Mesenchymal stem cell (in vitro differentiated cells and primary cell): ENCODE measurements around the gene NME7.

Experiments
- DNase-seq: peaks from one replicate; pipeline ENCODE4 v3.0.0-alpha.2; 2013
- H2AFZ ChIP-seq: one replicate; pipeline ENCODE4 v1.6.1; 2013; ENCODE audit warnings: low read depth, mild to moderate bottlenecking, control low read depth, inconsistent platforms, low read length, moderate library complexity
- H2AK5ac ChIP-seq: 2 replicates; pipeline ENCODE4 v1.6.1; 2013; ENCODE audit warnings: low read length, moderate library complexity, mild to moderate bottlenecking, inconsistent platforms; ENCODE audit not compliant: severe bottlenecking
- H2BK120ac ChIP-seq: one replicate; pipeline ENCODE4 v1.6.1; 2013; ENCODE audit warnings: low read depth, mild to moderate bottlenecking, inconsistent platforms, low read length, moderate library complexity
- H2BK12ac ChIP-seq, 2 experiments: one replicate each; pipeline ENCODE4 v1.6.1; 2013; ENCODE audit warnings: inconsistent platforms in 2 of 2, low read length in 2 of 2, mild to moderate bottlenecking in 2 of 2, moderate library complexity in 2 of 2, control low read depth in 1 of 2
- H2BK15ac ChIP-seq: one replicate; pipeline ENCODE4 v1.6.1; 2013; ENCODE audit warnings: mild to moderate bottlenecking, low read depth, inconsistent platforms; ENCODE audit not compliant: poor library complexity, severe bottlenecking
- H2BK5ac ChIP-seq: 2 replicates; pipeline ENCODE4 v1.6.1; 2013; ENCODE audit warnings: low read depth, mild to moderate bottlenecking, low read length, control low read depth, inconsistent platforms; ENCODE audit not compliant: poor library complexity, severe bottlenecking
- H3K14ac ChIP-seq, 2 experiments: one replicate each; pipeline ENCODE4 v1.6.1; 2013; ENCODE audit warnings: inconsistent platforms in 2 of 2, low read length in 2 of 2, control low read depth in 1 of 2, mild to moderate bottlenecking in 1 of 2, moderate library complexity in 1 of 2
- H3K18ac ChIP-seq, 2 experiments: one replicate each; pipeline ENCODE4 v1.6.1; 2013; ENCODE audit warnings: inconsistent platforms in 2 of 2, low read length in 2 of 2, control low read depth in 1 of 2, low read depth in 1 of 2, mild to moderate bottlenecking in 1 of 2
- H3K23ac ChIP-seq, 2 experiments: one replicate each; pipeline ENCODE4 v1.6.1; 2013; ENCODE audit warnings: inconsistent platforms in 2 of 2, low read length in 2 of 2, mild to moderate bottlenecking in 2 of 2, moderate library complexity in 2 of 2, control low read depth in 1 of 2
- H3K27ac ChIP-seq: 2 replicates; pipeline ENCODE4 v1.5.1; 2013; ENCODE audit warnings: mild to moderate bottlenecking, moderate library complexity, low read length, control low read depth, inconsistent platforms; ENCODE audit not compliant: poor library complexity, severe bottlenecking
- H3K27me3 ChIP-seq, 2 experiments: 2 replicates each; pipeline versions ENCODE4 v1.6.1 to v1.7.0; 2013; ENCODE audit warnings: low read length in 2 of 2, mild to moderate bottlenecking in 2 of 2, moderate library complexity in 2 of 2, control low read depth in 1 of 2, inconsistent platforms in 1 of 2; ENCODE audit not compliant: control insufficient read depth in 1 of 2, insufficient read depth in 1 of 2
- H3K36me3 ChIP-seq, 2 experiments: 2 replicates each; pipeline versions ENCODE4 v1.6.1 to v1.7.0; 2013; ENCODE audit warnings: low read length in 2 of 2, control low read depth in 1 of 2, inconsistent platforms in 1 of 2, low read depth in 1 of 2, mild to moderate bottlenecking in 1 of 2; ENCODE audit not compliant: insufficient read depth in 2 of 2, control insufficient read depth in 1 of 2
- H3K4ac ChIP-seq, 2 experiments: one replicate each; pipeline ENCODE4 v1.6.1; 2013; ENCODE audit warnings: inconsistent platforms in 2 of 2, low read length in 2 of 2, mild to moderate bottlenecking in 2 of 2, moderate library complexity in 2 of 2, control low read depth in 1 of 2, low read depth in 1 of 2
- H3K4me1 ChIP-seq: 2 replicates; pipeline ENCODE4 v1.6.1; 2013; ENCODE audit warnings: low read depth, low read length, control low read depth; ENCODE audit not compliant: control insufficient read depth, insufficient read depth
- H3K4me2 ChIP-seq: 2 replicates; pipeline ENCODE4 v1.6.1; 2013; ENCODE audit warnings: low read length, mild to moderate bottlenecking, inconsistent platforms; ENCODE audit not compliant: poor library complexity, severe bottlenecking
- H3K4me3 ChIP-seq, 2 experiments: 2 replicates each; pipeline versions ENCODE4 v1.5.1 to v1.7.0; 2013; ENCODE audit warnings: low read length in 2 of 2, mild to moderate bottlenecking in 2 of 2, control low read depth in 1 of 2, low read depth in 1 of 2; ENCODE audit not compliant: insufficient read depth in 1 of 2
- H3K79me1 ChIP-seq: replicated peaks from 2 replicates; pipeline ENCODE4 v1.6.1; 2013; ENCODE audit warnings: mild to moderate bottlenecking, control low read depth, low read length, inconsistent platforms; ENCODE audit not compliant: poor library complexity, severe bottlenecking
- H3K9ac ChIP-seq: 2 replicates; pipeline ENCODE4 v1.7.0; 2013; ENCODE audit warnings: mild to moderate bottlenecking, low read length, moderate library complexity
- H3K9me3 ChIP-seq: 2 replicates; pipeline ENCODE4 v1.7.0; 2013; ENCODE audit warnings: mild to moderate bottlenecking, low read length; ENCODE audit not compliant: control insufficient read depth
- H4K8ac ChIP-seq: one replicate; pipeline ENCODE4 v1.6.1; 2013; ENCODE audit warnings: inconsistent platforms, mild to moderate bottlenecking, low read length, moderate library complexity
- H4K91ac ChIP-seq: one replicate; pipeline ENCODE4 v1.6.1; 2013; ENCODE audit warnings: mild to moderate bottlenecking, low read length, inconsistent platforms
- WGBS: methylation state at CpG from one replicate; pipeline ENCODE4 v1.1.7; 2013; ENCODE audit warnings: mixed read lengths; 5-methylcytosine and 5-hydroxymethylcytosine counted together

The NME7 gene

DNA sequence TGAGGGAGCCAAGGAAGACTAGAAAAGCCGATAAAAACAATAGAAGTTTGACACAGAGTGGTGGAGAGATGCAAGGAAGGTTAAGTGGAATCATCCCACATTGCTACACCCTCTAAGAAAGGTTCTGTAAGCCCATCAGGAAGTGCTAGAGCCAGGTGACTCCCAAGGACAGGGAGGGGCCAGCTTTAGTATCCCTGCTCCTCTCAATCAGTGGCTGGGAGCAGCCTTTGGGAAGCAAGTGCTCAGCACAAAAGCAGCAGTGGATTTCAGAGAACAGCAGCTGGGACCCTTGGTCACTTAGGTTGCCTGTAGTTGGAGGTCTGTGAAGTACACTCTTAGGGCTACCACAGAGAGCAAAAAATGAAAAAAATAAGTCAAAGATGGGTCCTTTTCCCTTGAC is 42.5 kb downstream of the NME7 start:
- Histone ChIP-seq H3K27me3 (no peaks in the 10 kb centered on the region), H2BK12ac (no peak overlapping the region), H3K23ac (no peak overlapping the region), H3K9me3 (no peaks in the 10 kb centered on the region), H2BK15ac (no peak overlapping the region), H3K4me1 (no peaks in the 10 kb centered on the region), H2BK120ac (no peak overlapping the region), H2AFZ (no peak overlapping the region), H2AK5ac (no peak overlapping the region), H3K4me3 (no peak overlapping the region), H2BK5ac (no peak overlapping the region), H4K8ac (no peak overlapping the region), H3K27ac (no peak overlapping the region), H3K18ac (no peak overlapping the region), H4K91ac (no peak overlapping the region), H3K14ac (no peak overlapping the region), H3K9ac (no peak overlapping the region), H3K4ac (no peak overlapping the region), H3K36me3 (no peaks in the 10 kb centered on the region), H3K4me2 (no peak overlapping the region), H3K79me1 (peaks cover 8% of the 10 kb centered on the region)
- DNase-seq: no peak
- 63% methylated on average over 1 of the region's 1 CpG for WGBS

GRCh38 chr1:169322138-169322537 is 45.5 kb downstream of the NME7 start:
- H3K14ac ChIP-seq: no peak overlapping the region
- no peak overlapping the region for H4K8ac ChIP-seq
- no peaks in the 10 kb centered on the region for H3K9me3 ChIP-seq
- H3K4ac ChIP-seq: no peak overlapping the region
- no peak overlapping the region for H2AK5ac ChIP-seq
- no peak for DNase-seq
- H2BK5ac ChIP-seq: no peak overlapping the region
- WGBS: no CpG with 5 or more reads among the region's 3 CpGs
- H3K4me2 ChIP-seq: no peak overlapping the region
- H3K79me1 ChIP-seq: peaks cover 9% of the 10 kb centered on the region
- no peak overlapping the region for H2BK15ac ChIP-seq
- no peak overlapping the region for H3K23ac ChIP-seq
- H3K18ac ChIP-seq: no peak overlapping the region
- no peak overlapping the region for H3K4me3 ChIP-seq
- H3K27me3 ChIP-seq: no peaks in the 10 kb centered on the region
- H2AFZ ChIP-seq: no peak overlapping the region
- no peak overlapping the region for H2BK12ac ChIP-seq
- no peak overlapping the region for H2BK120ac ChIP-seq
- H4K91ac ChIP-seq: no peak overlapping the region
- no peak overlapping the region for H3K9ac ChIP-seq
- H3K36me3 ChIP-seq: no peaks in the 10 kb centered on the region
- no peaks in the 10 kb centered on the region for H3K4me1 ChIP-seq
- no peak overlapping the region for H3K27ac ChIP-seq

GRCh38 chr1:169321539-169321938 is 46.1 kb downstream of the NME7 start:
- H3K23ac ChIP-seq: no peak overlapping the region
- no peak overlapping the region for H3K14ac ChIP-seq

DNA sequence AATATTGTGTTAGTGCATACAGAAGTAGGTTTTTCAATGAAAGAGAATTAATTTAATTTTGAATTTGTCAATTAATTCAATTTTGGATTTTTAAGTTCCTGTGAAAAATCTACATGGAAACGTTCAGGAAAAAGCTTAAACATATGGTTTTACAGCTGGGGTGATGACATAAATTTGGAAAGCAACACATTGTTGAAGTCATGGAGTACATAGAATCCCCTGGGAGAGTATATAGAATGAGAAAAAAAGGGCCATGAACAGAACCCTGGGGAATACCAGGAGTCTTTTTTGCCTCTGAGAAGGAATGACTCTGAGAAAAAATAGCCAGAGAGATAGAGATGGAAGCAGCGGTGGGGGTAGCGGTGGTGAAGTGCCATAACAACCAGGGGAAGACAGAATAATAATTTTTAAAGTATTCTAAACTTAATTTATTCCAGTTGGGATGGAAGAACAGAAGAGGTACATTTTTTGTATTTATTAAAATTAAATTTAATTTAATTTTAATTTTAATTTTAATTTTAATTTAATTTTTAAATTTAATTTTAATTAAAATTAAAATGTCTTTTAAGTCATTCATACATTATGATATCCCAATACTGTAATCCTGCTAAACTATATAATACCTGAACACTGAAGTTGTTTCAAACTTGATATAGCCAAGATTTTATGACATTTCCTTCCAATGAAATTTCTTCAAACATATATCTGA is 48.9 kb downstream of the NME7 start:
- Histone ChIP-seq H3K79me1 (peaks cover 8% of the 10 kb centered on the region), H2AFZ (no peak overlapping the region), H3K14ac (no peak overlapping the region), H3K23ac (no peak overlapping the region), H4K8ac (no peak overlapping the region), H3K18ac (no peak overlapping the region), H3K9me3 (no peaks in the 10 kb centered on the region), H3K36me3 (no peaks in the 10 kb centered on the region), H3K4ac (no peak overlapping the region), H3K4me2 (no peak overlapping the region), H3K27me3 (no peaks in the 10 kb centered on the region), H2BK5ac (no peak overlapping the region), H3K9ac (no peak overlapping the region), H2BK12ac (no peak overlapping the region), H3K27ac (no peak overlapping the region), H2AK5ac (no peak overlapping the region), H3K4me3 (no peak overlapping the region), H3K4me1 (no peaks in the 10 kb centered on the region), H2BK120ac (no peak overlapping the region), H4K91ac (no peak overlapping the region), H2BK15ac (no peak overlapping the region)
- no peak for DNase-seq
- 86% methylated on average over 1 of the region's 3 CpGs for WGBS

More at GRCh38 chr1:169321539-169321938, 46.1 kb downstream of the NME7 start:
- no peak overlapping the region for H3K27ac ChIP-seq
- H3K4me1 ChIP-seq: no peaks in the 10 kb centered on the region
- H3K9ac ChIP-seq: no peak overlapping the region
- H3K9me3 ChIP-seq: no peaks in the 10 kb centered on the region
- H3K4me2 ChIP-seq: no peak overlapping the region
- no peak overlapping the region for H2BK12ac ChIP-seq
- no peak overlapping the region for H2BK15ac ChIP-seq
- no peak overlapping the region for H2BK5ac ChIP-seq
- no peaks in the 10 kb centered on the region for H3K27me3 ChIP-seq
- H2AFZ ChIP-seq: no peak overlapping the region
- H3K36me3 ChIP-seq: no peaks in the 10 kb centered on the region
- no peak overlapping the region for H4K91ac ChIP-seq
- H4K8ac ChIP-seq: no peak overlapping the region
- H3K18ac ChIP-seq: no peak overlapping the region
- no peak overlapping the region for H3K4me3 ChIP-seq
- H3K79me1 ChIP-seq: peaks cover 9% of the 10 kb centered on the region
- no peak overlapping the region for H3K4ac ChIP-seq
- WGBS: no CpG with 5 or more reads among the region's 1 CpG
- no peak overlapping the region for H2AK5ac ChIP-seq
- peak; percentile 18 for DNase-seq
- no peak overlapping the region for H2BK120ac ChIP-seq
